ENCODE results near the gene HNRNPCL2.
"Not testable (repeated sequence)": the region's sequence is repeated elsewhere in the genome, so short reads cannot be mapped to it uniquely, and the experiment has no call there.

The HNRNPCL2 gene

GRCh38 chr1:13116754-13117153 lies at the start of gene HNRNPCL2:
Gene HNRNPCL2, minus strand, starts transcription at chr1:13116854. Its CDS starts 454 bp downstream, at chr1:13116400.
- not testable (repeated sequence) for DNase-seq

- not testable (repeated sequence) for DNase-seq
Observed at GRCh38 chr1:13165531-13165930, 48.9 kb upstream of the HNRNPCL2 start, which contains the start of gene HNRNPCL4. Gene HNRNPCL4, minus strand, starts transcription at chr1:13165631. Its CDS starts 164 bp downstream, at chr1:13165467.

GRCh38 chr1:13155909-13156308 lies 39.3 kb upstream of the HNRNPCL2 start, which contains the start of gene PRAMEF26:
Gene PRAMEF26, minus strand, starts transcription at chr1:13156009. Its CDS starts 2,914 bp downstream, at chr1:13153095.
- DNase-seq: not testable (repeated sequence)

- DNase-seq: not testable (repeated sequence)
Observed at GRCh38 chr1:13070474-13070873, 46.2 kb downstream of the HNRNPCL2 start, which contains the start of gene PRAMEF25. Gene PRAMEF25, plus strand, starts transcription at chr1:13070774. Its CDS starts 2,920 bp downstream, at chr1:13073694.

All from activated CD4-positive, CD25-positive, alpha-beta regulatory T cell (primary cell).